OCI-LY1 (cell line): Measurements from ENCODE around the gene BTBD2.

Experiments used
- EZH2 ChIP-seq: fragments of 200-600 bp; sonication (generic), shearing (Covaris generic); IDR thresholded peaks from 2 replicates; pipeline ENCODE4 v1.8.0; 2017; ENCODE audit warnings: borderline replicate concordance, mixed run types, mild to moderate bottlenecking, antibody characterized with exemption, low read length, moderate library complexity, mixed read lengths
- TF ChIP-seq, protein P1 (sequence below): fragments of 200-600 bp; sonication (generic), shearing (Covaris generic); IDR thresholded peaks from 2 replicates; pipeline ENCODE4 v1.5.1; 2017; ENCODE audit warnings: mild to moderate bottlenecking, antibody characterized with exemption, low read length, moderate library complexity, mixed read lengths

DNA sequence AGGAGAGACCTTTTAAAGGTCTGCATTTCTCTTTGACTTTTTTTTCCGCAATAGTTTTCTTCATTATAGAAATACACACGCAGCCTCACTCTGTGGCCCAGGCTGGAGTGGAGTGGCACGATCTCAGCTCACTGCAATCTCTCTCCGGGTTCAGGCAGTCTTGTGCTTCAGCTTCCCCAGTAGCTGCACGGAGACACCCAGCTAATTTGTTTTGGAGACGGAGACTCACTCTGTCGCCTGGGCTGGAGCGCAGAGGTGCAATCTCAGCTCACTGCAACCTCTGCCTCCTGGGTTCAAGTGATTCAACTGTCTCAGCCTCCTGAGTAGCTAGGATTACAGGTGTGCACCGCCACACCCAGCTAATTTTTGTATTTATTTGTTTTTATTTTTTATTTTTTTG is 47.3 kb upstream of the BTBD2 start:
- TF ChIP-seq, protein P1, sequence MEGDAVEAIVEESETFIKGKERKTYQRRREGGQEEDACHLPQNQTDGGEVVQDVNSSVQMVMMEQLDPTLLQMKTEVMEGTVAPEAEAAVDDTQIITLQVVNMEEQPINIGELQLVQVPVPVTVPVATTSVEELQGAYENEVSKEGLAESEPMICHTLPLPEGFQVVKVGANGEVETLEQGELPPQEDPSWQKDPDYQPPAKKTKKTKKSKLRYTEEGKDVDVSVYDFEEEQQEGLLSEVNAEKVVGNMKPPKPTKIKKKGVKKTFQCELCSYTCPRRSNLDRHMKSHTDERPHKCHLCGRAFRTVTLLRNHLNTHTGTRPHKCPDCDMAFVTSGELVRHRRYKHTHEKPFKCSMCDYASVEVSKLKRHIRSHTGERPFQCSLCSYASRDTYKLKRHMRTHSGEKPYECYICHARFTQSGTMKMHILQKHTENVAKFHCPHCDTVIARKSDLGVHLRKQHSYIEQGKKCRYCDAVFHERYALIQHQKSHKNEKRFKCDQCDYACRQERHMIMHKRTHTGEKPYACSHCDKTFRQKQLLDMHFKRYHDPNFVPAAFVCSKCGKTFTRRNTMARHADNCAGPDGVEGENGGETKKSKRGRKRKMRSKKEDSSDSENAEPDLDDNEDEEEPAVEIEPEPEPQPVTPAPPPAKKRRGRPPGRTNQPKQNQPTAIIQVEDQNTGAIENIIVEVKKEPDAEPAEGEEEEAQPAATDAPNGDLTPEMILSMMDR, result no peak
- TF ChIP-seq EZH2, result no peak
